ENCODE measurements around the gene IL22RA1.

IL22RA1 gene

DNA sequence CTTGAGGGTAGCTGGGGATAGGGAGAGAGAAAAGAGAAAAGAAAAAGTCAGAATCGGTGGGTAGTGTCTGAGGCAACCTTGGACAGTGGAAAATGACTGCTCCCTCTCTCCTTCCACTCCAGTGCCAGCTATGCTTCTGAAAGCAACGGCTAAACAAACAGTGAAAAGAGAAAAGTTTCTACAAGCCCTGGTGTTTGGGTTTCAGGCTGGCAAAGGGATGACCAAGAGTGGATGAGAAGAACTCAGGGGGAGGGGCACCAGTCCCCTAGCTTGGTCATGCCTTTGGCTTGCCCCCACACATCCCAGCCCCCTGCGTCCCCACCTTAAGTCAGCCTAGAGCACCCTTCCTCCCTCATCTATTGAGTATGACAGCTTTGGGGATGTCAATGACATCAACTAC is 8.6 kb downstream of the IL22RA1 start:
- no peak for DNase-seq

DNA sequence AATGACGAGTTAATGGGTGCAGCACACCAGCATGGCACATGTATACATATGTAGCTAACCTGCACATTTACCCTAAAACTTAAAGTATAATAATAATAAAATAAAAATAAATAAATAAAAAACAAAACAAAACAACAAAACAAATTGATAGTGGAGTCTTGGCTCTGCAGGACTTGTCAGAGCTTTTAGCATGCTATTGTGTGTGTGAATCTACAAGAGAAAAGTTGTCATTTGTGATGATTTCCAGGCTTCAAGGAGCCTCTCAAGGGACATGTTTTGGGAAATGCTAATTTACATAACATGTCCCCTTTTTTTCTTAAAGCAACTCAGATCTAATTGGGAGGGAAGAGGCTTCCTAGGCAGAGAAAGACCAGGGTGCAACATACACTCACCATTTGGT is 9.1 kb downstream of the IL22RA1 start:
- DNase-seq = no peak

DNA sequence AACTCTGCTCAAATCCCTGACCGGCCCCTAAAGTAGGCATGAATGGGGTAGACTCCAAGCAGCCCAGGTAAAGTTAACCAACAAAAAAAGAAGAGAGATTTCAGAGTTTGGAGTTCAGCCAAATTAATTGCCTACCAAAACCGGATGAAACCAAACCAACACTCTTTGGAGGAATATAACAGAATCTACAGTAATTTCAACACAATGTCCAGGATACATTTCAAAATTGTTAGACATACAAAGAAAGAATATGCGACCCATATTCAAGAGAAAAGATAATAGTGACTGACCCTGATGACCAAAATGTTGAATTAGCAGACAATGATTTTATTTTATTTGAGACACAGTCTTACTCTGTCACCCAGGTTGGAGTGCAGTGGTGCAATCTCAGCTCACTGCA is 12.6 kb downstream of the IL22RA1 start:
- DNase-seq = no peak

DNA sequence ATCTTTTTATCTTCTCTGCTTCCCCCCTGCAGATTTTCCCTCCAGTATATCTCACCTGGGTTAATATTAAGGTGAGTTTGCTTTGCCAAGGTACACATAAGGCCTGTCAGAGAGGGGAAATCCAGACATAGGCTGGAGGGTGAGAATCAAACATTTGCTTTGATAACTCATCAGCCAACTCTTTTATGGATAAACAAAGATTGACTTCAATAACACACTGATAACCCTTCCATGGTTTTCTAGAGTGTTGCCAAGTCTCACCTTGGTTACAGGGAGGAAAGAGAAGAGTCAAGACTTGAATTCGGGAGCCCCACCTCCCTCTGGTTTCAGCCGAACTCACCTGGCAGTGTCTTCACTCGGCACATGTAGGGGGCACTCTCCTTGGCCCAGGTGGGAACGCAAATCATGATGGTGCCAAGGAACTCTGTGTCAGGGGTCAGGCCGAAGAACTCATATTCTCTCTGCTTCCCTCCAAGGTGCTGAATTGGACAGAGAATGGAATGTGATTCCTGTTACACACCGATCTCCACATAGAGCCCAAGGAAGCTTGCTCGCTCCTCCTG is 15.1 kb downstream of the IL22RA1 start:
- no peak for DNase-seq

DNA sequence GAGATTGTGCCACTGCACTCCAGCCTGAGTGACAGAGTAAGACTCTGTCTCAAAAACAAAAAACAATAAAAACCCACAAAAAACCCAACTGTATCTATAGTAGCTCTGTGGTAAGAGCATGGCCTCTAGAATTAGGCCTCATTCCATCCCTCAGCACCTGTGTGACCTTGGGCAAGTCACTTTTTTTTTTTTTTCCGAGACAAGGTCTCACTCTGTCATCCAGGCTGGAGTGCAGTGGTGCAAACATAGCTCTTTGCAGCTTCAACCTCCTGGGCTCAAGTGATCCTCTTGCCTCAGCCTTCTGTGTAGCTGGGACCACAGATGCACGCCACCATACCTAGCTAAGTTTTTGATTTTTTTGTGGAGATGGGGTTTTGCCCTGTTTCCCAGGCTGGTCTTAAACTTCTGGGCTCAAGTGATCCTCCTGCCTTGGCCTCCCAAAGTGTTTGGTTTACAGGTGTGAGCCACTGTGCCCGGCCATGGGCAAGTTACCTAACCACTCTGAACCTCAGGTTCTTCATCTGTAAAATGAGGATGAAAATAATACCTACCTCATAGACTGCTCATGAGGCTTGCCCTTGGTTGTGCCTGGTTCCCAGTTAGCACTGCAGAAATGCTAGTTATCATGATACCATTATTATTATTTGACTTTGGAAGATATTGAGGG is 15.7 kb downstream of the IL22RA1 start:
- no peak for DNase-seq

DNA sequence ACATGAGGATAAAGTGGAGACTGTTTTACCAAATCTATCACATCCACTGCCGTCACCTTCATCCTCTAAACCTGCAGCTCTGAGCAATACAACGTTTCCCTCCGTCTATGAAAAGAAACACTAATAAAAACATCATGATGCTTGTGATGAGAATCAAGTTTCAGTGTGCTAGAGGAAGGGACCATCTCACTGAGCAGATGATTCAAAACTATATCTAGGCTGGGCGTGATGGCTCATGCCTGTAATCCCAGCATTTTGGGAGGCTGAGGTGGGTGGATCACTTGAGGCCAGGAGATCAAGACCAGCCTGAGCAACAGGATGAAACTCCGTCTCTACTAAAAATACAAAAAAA is 16.3 kb downstream of the IL22RA1 start:
- DNase-seq = no peak

DNA sequence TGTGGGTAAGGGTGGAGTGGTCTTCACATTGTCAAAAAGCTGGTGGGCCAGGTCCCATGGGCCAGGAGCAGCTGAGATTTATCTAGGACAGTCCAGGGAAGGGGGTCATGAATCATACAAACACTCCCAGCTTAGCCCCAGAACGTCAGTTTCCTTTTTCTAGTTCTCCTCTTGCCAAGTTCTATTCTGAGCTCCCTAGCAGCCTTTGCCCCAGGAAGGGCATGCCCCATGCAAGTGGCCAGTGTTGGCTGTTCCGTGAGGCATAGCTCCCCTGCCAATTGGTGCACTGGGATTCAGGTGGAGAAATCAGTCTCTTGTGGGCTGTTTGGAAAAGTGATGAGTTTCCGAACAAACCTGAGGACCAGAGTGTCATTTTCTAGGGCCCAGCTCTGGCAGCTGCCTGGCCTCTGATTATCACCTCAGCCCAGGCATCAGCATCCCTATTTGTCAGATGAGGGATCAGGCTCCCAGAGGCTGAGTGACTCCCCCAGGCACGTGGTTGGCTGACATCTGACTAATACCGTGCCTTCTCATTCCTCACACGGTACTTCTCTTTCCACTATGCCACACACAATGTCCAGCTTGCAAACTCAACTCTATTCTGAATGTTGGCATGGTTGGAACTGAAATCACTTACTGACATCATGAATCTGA is 16.8 kb downstream of the IL22RA1 start:
- DNase-seq = no peak

DNA sequence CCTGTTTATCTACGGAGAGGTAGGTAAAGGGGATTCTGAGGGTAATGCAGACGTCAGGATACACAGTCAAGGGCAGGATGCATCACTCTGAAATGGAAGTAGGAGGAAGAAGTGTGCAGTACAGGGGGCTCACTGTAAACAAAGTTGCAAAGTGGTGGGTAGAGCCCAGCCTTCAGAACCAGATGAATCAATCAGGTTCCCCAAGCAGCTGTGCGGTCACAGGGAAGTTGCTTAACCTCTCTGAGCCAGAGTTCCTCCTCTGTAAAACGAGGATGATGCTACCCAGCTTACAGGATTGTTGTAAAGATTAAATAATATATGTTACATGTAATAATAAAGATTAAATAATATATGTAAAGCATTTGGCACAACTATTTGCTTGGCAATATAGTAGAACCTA is 17.5 kb downstream of the IL22RA1 start:
- DNase-seq = no peak

DNA sequence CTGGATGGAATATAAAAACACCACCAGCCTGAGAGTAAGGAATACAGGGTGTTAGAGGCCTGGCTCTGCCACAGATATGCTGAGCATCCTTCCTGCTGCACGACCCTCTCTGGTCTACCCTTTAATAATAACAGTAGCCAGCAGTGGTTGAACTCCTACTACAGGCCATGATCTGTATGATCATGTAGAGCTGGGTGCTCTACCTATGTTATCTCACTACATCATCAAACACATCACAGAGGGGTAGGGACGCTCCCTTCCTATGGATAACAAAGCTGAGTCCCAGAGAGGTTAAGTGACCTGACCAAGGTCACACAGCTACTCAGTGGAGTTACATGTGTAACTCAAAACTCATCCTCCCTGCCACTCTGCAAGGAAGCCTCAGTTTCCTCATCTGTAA is 18.0 kb downstream of the IL22RA1 start:
- no peak for DNase-seq

DNA sequence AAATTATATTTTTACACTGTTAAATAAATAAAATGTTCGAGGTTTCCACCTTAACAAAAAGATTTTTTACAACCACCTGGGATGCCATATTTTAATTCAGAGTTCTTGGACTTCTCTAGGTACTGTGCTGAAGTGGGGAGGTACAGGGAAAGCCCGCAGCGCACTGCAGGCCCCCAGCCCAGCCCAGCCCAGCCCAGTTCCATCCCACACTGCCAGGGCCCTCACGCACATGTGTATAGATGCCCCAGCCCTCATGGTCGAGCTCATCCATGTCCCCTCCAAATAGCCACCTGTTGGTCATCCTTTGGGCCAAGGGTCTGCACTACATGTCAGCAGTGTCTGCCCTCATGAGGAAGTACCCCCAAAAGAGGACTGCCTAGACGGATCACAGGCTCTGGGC is 19.3 kb downstream of the IL22RA1 start:
- no peak for DNase-seq

DNA sequence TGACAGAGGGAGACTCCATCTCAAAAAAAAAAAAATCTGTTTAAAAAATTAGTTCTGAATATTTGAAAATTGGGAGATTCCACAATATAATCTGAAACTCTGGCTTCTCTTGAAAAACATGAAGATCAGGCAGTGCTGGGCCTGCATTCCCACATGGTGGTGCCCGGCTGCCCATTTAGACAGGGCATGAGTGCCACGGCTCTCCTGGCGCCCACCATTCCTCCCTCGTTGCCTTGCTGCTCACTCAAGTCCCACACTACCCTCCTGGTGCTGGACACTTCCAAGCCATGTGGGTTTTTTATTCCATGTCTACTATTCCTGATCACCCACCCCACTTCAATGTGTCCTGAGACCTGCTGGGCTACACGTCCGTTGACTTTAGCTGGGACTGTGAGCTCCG is 20.2 kb downstream of the IL22RA1 start:
- no peak for DNase-seq

DNA sequence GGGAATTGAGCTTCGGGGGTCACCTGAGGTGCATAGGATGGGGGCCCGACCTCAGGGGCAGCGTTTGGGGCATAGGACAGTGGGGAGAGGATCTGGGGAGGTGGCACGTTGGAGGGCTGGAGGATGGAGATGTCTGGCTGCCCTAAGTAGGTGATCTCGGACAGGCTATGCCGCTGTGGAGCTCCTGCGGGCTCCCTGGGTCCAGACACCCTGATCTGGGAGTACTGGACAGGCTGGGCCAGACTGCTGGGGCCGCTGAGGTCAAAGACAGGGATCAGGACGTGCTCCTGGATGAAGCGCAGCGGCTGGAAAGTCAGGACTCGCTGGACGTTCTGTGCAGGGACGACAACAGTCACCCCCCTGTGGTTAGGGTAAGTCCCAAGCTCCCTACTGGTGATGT is 21.5 kb downstream of the IL22RA1 start:
- DNase-seq = no peak

DNA sequence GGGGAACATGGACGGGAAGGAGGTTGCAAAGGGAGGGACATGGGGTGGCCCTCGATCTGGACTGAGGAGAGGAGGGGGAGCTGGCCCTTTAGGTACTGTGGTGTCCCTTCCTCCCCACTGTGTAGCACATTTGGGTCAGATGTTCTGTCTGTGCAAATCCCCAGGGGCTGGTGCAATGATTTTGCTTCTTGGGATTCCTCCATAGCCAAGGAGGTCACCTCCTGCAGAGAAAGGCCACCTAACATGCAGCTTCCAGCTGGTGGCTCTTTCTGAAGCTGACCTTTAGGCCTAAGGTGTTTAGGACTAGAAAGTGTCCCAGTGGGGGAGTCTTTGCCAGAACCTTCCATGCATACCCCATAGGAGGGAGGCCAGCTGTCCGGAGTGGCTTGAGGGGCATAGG is 22.0 kb downstream of the IL22RA1 start:
- no peak for DNase-seq

DNA sequence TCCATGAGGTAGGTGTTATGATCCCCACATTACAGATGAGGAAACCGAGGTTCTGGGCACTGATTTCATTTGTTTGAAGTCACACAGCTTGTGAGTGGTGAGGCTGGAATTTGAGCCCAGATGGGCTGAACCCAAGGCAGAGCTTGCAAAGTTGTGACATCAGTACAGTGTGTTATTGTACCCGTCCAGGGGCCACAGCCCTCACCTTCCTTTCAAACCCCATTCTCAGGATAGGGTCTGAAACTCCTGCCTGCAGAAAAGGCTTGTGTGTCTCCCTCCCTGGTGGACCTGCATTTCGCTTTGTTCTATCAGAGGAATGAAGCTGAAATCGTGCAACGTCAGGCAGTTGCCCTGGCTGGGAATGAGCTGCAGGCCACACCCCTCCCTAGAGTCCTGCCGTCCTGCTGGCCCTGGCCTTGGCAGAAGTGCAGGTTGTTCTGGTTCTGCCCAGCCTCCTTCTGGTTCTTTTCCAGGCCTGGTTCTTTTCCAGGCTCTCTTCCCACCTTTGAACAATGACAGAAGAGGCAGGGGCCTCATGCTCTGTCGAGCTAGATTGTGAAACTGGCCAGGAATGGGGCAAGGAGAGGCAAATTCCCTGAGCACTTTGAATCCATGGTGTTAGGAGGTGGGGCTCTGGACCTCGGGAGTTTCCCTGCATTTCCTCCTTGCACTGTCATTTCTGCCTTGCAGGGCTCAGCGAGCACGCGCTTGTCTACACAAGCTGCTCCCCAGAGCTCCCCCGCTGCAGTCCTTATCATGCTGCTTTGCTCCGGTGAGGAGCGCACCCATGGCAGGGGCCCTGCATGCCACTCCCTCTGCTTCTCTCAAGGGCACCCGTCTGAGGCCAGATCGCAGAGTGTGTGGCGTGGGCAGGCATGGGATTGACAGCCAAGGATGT is 22.8 kb downstream of the IL22RA1 start:
- DNase-seq = no peak

DNA sequence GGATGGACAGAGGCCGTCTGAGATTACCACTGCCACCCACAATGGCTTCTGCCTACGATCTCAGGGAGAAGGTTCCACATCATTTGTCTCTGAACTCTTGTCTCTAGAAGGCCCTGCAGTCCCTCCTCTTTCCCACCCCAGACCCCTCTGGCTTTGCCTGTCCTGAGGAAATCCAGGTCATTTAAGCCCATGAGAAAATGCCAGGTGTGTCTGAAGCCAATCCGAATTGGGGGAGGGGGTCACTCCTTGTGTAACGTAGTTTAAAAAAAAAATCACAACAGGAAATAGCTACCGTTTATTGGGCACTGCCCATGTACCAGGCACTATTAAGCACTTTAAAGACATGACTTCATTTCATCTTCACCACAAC is 23.5 kb downstream of the IL22RA1 start:
- no peak for DNase-seq

DNA sequence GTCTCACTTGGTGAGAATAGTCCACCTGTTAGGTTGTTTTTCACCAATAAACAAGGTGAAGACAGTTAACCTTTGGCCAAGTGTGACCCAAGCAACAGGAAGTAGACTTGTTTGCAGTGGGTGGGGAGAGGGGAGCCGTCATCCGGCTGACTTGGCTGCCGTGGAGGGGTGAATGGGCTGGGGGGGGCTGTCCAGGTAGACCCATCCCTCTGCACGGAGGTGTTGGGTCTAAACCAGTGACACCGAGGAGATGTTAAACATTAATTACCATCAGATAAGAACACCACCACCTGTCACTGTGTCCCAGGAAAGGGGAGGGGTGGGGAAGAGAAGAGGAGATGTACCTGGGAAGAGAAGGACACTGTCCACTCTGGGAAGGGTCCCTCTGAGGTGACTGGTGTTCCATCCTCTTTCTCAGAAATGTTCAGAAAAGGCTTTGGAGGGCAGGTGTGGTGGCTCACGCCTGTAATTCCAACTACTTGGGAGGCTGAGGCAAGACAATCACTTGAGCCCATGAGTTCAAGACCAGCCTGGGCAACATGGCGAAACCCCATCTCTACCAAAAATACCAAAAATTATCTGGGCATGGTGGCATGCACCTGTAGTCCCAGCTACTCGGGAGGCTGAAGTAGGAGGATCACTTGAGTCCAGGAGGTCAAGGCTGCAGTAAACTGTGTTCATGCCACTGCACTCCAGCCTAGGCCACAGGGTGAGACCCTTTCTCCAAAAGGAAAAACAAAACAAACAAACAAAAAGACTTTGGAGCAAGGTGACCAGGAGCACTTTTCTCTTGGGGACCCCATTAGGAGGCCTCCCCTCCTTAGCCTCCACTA is 24.3 kb downstream of the IL22RA1 start:
- no peak for DNase-seq

DNA sequence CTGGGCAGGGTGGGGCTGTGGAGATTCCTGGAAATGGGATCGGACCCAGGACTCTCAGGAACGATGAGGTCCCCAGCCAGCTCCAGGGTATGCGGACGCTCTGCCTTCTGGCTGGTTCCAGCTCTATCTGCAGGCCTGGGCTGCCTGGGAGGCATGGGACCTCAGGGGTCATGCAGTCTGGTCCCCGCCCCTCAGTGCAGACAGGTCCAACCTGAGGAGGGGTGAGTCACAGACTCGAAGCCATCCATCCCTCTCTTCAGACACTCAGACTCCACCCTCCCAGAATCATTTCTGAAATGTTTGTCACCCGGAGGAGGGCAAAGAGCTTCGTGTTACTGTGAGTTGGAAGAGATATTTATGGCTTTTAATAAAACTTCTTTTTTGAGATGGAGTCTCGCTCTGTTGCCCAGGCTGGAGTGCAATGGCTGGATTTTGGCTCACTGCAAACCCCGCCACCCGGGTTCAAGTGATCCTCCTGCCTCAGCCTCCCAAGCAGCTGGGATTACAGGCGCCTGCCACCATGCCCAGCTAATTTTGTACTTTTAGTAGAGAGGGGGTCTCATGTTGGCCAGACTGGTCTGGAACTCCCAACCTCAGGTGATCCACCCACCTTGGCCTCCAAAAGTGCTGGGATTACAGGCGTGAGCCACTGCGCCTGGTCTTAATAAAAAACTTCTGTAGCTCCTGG is 25.1 kb downstream of the IL22RA1 start:
- no peak for DNase-seq

DNA sequence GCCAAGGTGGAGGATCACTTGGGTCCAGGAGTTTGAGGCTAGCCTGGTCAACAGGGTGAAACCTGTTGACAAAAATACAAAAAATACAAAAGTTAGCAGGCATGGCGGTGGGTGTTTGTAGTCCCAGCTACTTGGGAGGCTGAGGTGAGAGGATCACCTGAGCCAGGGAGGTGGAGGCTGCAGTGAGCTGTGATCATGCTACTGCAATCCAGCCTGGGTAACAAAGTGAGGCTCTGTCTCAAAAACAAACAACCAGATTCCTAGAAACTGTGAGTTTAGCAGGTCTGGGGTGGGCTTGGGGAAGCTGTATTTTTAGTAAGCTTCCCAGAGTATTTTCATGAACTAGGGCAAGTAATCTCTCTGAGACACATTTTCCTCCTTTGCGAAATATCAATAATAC is 25.8 kb downstream of the IL22RA1 start:
- no peak for DNase-seq

DNA sequence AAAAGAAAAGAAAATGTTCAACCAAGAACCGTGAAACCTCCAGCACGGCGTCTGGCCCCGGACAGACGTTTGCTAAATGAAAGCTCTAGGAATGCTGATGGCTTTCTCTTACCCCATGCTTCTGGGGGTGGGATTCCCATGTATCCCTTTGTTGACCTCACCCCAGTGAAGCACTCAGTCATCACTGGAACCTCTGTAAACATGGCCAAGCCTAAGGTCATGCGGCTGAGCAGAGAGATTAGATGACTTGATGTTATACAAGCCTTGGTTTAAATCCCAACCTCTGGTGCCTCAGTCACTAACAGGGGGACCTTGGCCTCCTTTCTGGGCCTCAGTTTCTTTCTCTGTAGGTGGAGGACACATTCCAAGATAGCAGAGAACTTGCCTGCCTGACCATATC is 28.2 kb downstream of the IL22RA1 start:
- DNase-seq = no peak

DNA sequence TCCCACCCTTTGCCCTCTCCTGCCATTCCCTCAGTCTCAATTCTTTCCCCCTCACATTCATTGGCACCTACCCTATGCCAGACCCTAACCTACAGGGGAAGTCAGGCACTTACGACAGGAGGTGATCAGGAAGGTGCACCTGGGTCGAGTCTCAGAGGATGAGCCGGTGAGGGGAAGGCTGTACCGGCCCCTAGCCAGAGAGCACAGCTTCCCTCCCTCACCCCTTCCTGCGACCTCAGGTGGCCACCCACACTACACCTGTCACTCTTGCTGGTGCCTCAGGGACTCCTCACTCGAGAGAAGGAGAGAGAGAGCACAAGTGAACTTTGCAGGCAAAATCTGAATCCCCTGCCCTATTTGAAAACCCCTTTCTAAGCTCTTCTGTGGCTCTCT is 29.3 kb downstream of the IL22RA1 start:
- DNase-seq = no peak

DNA sequence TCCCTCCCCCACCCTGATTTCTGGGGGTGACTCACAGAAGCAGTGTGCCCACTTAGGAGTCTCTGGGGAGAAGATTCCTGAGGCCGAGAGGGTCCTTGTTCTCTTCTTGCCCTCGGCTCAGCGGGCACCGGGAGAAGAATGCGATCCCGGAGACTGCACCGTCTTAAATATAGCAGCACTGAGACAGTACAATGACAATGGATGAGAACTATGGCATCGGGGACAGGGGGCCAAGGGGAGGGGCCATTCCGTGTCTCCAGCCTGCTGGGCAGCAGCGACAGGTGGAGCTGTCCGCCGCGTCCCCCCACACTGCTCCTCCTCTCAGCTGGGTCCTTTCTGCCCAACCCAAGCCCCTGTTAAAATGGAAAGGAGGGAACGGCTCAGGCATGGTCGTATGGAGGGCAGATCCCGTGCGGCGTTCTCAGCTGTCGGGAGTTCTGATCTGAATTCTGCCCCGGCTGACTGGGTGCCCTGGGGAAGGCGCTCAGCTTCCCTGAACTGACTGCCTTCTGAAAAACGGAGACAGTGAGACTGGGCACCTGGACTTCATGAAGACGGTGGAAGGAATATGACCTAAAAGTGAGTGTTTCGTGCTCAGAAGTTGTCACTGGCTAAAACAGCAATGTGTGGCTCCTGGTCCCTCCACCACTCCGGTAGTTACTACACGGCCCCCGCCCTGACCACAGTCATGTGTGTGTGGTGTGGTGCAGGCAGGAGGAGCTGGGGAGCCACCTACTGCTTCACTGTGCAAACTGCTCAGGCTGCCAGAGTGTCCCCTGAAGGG is 30.8 kb downstream of the IL22RA1 start, which contains the start of gene MYOM3:
TSS of gene MYOM3 (minus strand) at position 140 of the 784 bp plus-strand sequence. CDS start 3,499 bp downstream, outside the sequence.
- peak; percentile 55 for DNase-seq
